Measurements from ENCODE around the gene CKAP4. TPM values are rescaled to one million over a fixed set of nuclear protein-coding genes. Genes with fewer than 3 reads are reported as not detected.
A peak's percentile ranks its signal among the peaks of the same experiment; 100 is the strongest.

Gene CKAP4
- total and polyA plus RNA-seq, 2 of the 13 experiments (the other 11 are each of a cell fraction or from before 2014, with no cell fraction given) = 39.2 to 70.2 TPM

GRCh38 chr12:106296179-106296877 is 48.5 kb upstream of the CKAP4 start (continued):
- TF ChIP-seq NR0B2 (CRISPR knock-in tag; IDR thresholded peaks at IDR 0.05) (no peak), BCL3 (CRISPR knock-in tag; IDR thresholded peaks at IDR 0.05) (no peak), ELF3 (CRISPR knock-in tag; IDR thresholded peaks at IDR 0.05) (0 out of 2 replicates have a peak, but pooled peaks have one; percentile 13), KMT2A (CRISPR knock-in tag; IDR thresholded peaks at IDR 0.05) (no peak), ZNF790 (CRISPR knock-in tag; IDR thresholded peaks at IDR 0.05; ENCODE audit: borderline replicate concordance) (no peak), ZNF777 (CRISPR knock-in tag; IDR thresholded peaks at IDR 0.05) (no peak), NCOA5 (CRISPR knock-in tag; IDR thresholded peaks at IDR 0.05) (no peak), THYN1 (CRISPR knock-in tag; IDR thresholded peaks at IDR 0.05; ENCODE audit: borderline replicate concordance, low read depth) (no peak), ZNF543 (CRISPR knock-in tag; IDR thresholded peaks at IDR 0.05) (no peak), ZNF713 (CRISPR knock-in tag; IDR thresholded peaks at IDR 0.05) (no peak), ESRRA (CRISPR knock-in tag; IDR thresholded peaks at IDR 0.05; ENCODE audit: low read depth) (no peak), DPF2 (CRISPR knock-in tag; IDR thresholded peaks at IDR 0.05; ENCODE audit: borderline replicate concordance, low read depth) (no peak), ZNF83 (CRISPR knock-in tag; IDR thresholded peaks at IDR 0.05; ENCODE audit: borderline replicate concordance) (no peak), ZNF614 (CRISPR knock-in tag; IDR thresholded peaks at IDR 0.05; ENCODE audit: borderline replicate concordance) (no peak), HNRNPH1 (optimal IDR thresholded peaks at IDR 0.05; ENCODE audit: low read depth, low read length) (no peak), ZMYM2 (CRISPR knock-in tag; IDR thresholded peaks at IDR 0.05) (peak; percentile 43; the same call in 1 of the 2 replicates), MED1 (CRISPR knock-in tag; IDR thresholded peaks at IDR 0.05) (0 out of 2 replicates have a peak, but pooled peaks have one; percentile 19), ZBTB26 (CRISPR knock-in tag; IDR thresholded peaks at IDR 0.05; ENCODE audit: borderline replicate concordance) (peak; percentile 20; the same call in 1 of the 2 replicates)
- TF ChIP-seq, protein P1, sequence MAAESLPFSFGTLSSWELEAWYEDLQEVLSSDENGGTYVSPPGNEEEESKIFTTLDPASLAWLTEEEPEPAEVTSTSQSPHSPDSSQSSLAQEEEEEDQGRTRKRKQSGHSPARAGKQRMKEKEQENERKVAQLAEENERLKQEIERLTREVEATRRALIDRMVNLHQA (CRISPR knock-in tag; IDR thresholded peaks at IDR 0.05) = no peak
- TF ChIP-seq, protein P2, sequence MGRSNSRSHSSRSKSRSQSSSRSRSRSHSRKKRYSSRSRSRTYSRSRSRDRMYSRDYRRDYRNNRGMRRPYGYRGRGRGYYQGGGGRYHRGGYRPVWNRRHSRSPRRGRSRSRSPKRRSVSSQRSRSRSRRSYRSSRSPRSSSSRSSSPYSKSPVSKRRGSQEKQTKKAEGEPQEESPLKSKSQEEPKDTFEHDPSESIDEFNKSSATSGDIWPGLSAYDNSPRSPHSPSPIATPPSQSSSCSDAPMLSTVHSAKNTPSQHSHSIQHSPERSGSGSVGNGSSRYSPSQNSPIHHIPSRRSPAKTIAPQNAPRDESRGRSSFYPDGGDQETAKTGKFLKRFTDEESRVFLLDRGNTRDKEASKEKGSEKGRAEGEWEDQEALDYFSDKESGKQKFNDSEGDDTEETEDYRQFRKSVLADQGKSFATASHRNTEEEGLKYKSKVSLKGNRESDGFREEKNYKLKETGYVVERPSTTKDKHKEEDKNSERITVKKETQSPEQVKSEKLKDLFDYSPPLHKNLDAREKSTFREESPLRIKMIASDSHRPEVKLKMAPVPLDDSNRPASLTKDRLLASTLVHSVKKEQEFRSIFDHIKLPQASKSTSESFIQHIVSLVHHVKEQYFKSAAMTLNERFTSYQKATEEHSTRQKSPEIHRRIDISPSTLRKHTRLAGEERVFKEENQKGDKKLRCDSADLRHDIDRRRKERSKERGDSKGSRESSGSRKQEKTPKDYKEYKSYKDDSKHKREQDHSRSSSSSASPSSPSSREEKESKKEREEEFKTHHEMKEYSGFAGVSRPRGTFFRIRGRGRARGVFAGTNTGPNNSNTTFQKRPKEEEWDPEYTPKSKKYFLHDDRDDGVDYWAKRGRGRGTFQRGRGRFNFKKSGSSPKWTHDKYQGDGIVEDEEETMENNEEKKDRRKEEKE (IDR thresholded peaks at IDR 0.05) = no peak
- TF ChIP-seq, protein P3, sequence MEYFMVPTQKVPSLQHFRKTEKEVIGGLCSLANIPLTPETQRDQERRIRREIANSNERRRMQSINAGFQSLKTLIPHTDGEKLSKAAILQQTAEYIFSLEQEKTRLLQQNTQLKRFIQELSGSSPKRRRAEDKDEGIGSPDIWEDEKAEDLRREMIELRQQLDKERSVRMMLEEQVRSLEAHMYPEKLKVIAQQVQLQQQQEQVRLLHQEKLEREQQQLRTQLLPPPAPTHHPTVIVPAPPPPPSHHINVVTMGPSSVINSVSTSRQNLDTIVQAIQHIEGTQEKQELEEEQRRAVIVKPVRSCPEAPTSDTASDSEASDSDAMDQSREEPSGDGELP (IDR thresholded peaks at IDR 0.05; ENCODE audit: borderline replicate concordance, low read depth) = no peak
- TF ChIP-seq, protein P4, sequence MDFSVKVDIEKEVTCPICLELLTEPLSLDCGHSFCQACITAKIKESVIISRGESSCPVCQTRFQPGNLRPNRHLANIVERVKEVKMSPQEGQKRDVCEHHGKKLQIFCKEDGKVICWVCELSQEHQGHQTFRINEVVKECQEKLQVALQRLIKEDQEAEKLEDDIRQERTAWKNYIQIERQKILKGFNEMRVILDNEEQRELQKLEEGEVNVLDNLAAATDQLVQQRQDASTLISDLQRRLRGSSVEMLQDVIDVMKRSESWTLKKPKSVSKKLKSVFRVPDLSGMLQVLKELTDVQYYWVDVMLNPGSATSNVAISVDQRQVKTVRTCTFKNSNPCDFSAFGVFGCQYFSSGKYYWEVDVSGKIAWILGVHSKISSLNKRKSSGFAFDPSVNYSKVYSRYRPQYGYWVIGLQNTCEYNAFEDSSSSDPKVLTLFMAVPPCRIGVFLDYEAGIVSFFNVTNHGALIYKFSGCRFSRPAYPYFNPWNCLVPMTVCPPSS (IDR thresholded peaks at IDR 0.05) = no peak

Data from HepG2 (cell line).